Neural cell (in vitro differentiated cells): ENCODE data around the gene SNAPC5. TPM values are rescaled to one million over a fixed set of nuclear protein-coding genes. Genes with fewer than 3 reads are reported as not detected.

Source experiments
- H2AFZ ChIP-seq: fragments of 200-600, 300-800 bp; sonication (generic), shearing (Covaris generic); 2 replicates; pipeline ENCODE4 v1.6.0; 2014; ENCODE audit warnings: low read depth, mild to moderate bottlenecking, antibody characterized with exemption, low read length, moderate library complexity
- H3F3A ChIP-seq: fragments of 200-600 bp; shearing (Covaris generic); 2 replicates; pipeline ENCODE4 v1.6.1; 2016; ENCODE audit warnings: mild to moderate bottlenecking, moderate library complexity, mixed read lengths, antibody characterized with exemption, low read length; ENCODE audit not compliant: insufficient read depth, poor library complexity, severe bottlenecking
- H3K27ac ChIP-seq: fragments of 200-600, 300-800 bp; sonication (generic), shearing (Covaris generic); 2 replicates; pipeline ENCODE4 v1.5.1; 2014; ENCODE audit warnings: mild to moderate bottlenecking, low read length, moderate library complexity
- H3K27me3 ChIP-seq: fragments of 300-800, 200-600 bp; sonication (generic), shearing (Covaris generic); 2 replicates; pipeline ENCODE4 v1.6.0; 2014; ENCODE audit warnings: mild to moderate bottlenecking, low read depth, low read length, moderate library complexity; ENCODE audit not compliant: insufficient read depth
- H3K36me3 ChIP-seq: fragments of 300-800, 200-600 bp; sonication (generic), shearing (Covaris generic); 2 replicates; pipeline ENCODE4 v1.5.1; 2014; ENCODE audit warnings: mild to moderate bottlenecking, antibody characterized with exemption, low read length, moderate library complexity; ENCODE audit not compliant: insufficient read depth
- H3K4me2 ChIP-seq: fragments of 300-800, 200-600 bp; sonication (generic), shearing (Covaris generic); 2 replicates; pipeline ENCODE4 v1.6.0; 2014; ENCODE audit warnings: mild to moderate bottlenecking, low read length
- H3K4me3 ChIP-seq: fragments of 300-800, 200-600 bp; sonication (generic), shearing (Covaris generic); 2 replicates; pipeline ENCODE4 v1.5.1; 2014; ENCODE audit warnings: mild to moderate bottlenecking, low read length, moderate library complexity
- H3K79me2 ChIP-seq: fragments of 200-600 bp; shearing (Covaris generic); replicated peaks from 2 replicates; pipeline ENCODE4 v1.6.0; 2014; ENCODE audit warnings: mild to moderate bottlenecking, low read length, moderate library complexity; ENCODE audit not compliant: insufficient read depth
- H3K9ac ChIP-seq: fragments of 300-800, 200-600 bp; sonication (generic), shearing (Covaris generic); 2 replicates; pipeline ENCODE4 v1.6.1; 2016; ENCODE audit warnings: mild to moderate bottlenecking, low read length, mixed read lengths
- H3K9me2 ChIP-seq: fragments of 200-600 bp; shearing (Covaris generic); 2 replicates; pipeline ENCODE4 v1.6.1; 2016; ENCODE audit warnings: mild to moderate bottlenecking, low read length, mixed read lengths; ENCODE audit not compliant: insufficient read depth
- H3K9me3 ChIP-seq: fragments of 200-600, 300-800 bp; sonication (generic), shearing (Covaris generic); 2 replicates; pipeline ENCODE4 v1.6.1; 2016; ENCODE audit warnings: mild to moderate bottlenecking, mixed run types, low read length, moderate library complexity, mixed read lengths
- H4K20me1 ChIP-seq: fragments of 200-600 bp; shearing (Covaris generic); 2 replicates; pipeline ENCODE4 v1.6.1; 2016; ENCODE audit warnings: mild to moderate bottlenecking, mixed run types; ENCODE audit not compliant: insufficient read depth
- EP300 ChIP-seq: fragments of 450-650 bp; conservative IDR thresholded peaks from 2 replicates; pipeline ENCODE4 v1.6.1; 2014; ENCODE audit warnings: antibody characterized with exemption, mild to moderate bottlenecking, moderate library complexity; ENCODE audit not compliant: poor library complexity, severe bottlenecking
- EZH2 ChIP-seq: fragments of 200-600, 300-800 bp; shearing (Covaris generic), sonication (generic); IDR thresholded peaks from 2 replicates; pipeline ENCODE4 v1.6.1; 2014; ENCODE audit warnings: antibody characterized with exemption, low read length, borderline replicate concordance, mild to moderate bottlenecking; ENCODE audit not compliant: insufficient read depth, poor library complexity, severe bottlenecking
- MXI1 ChIP-seq: fragments of 450-650 bp; conservative IDR thresholded peaks from 2 replicates; pipeline ENCODE4 v1.6.1; 2014; ENCODE audit warnings: antibody characterized with exemption, mild to moderate bottlenecking; ENCODE audit not compliant: poor library complexity, severe bottlenecking
- POLR2AphosphoS5 ChIP-seq: IDR thresholded peaks from 2 replicates; pipeline ENCODE4 v1.6.1; 2012
- RAD21 ChIP-seq: fragments of 450-650 bp; conservative IDR thresholded peaks from 2 replicates; pipeline ENCODE4 v1.6.1; 2014; ENCODE audit warnings: antibody characterized with exemption, mild to moderate bottlenecking, moderate library complexity
- SMC3 ChIP-seq: fragments of 450-650 bp; conservative IDR thresholded peaks from 2 replicates; pipeline ENCODE4 v1.6.1; 2014; ENCODE audit warnings: antibody characterized with exemption, mild to moderate bottlenecking, moderate library complexity; ENCODE audit not compliant: poor library complexity
- TAF1 ChIP-seq: IDR thresholded peaks from 2 replicates; pipeline ENCODE4 v1.6.1; 2012; ENCODE audit warnings: low read depth
- polyA plus RNA-seq: library from polyadenylated mRNA; depleted of rRNA; stranded (reverse); fragments of >200 nt; gene quantifications from 2 replicates; pipeline ENCODE4 v1.2.3, GENCODE V29; 2014
- small RNA-seq, 3 experiments: library from RNA; depleted of rRNA; stranded (forward); fragments of <200 nt; gene quantifications; one replicate each; pipeline ENCODE3, GENCODE V24; 2012
- TF ChIP-seq, protein P1 (sequence below): fragments of 450-650 bp; IDR thresholded peaks from 2 replicates; pipeline ENCODE4 v1.5.1; 2014; ENCODE audit warnings: antibody characterized with exemption, mild to moderate bottlenecking, moderate library complexity; ENCODE audit not compliant: poor library complexity, severe bottlenecking
- TF ChIP-seq, protein P2 (sequence below): IDR thresholded peaks from 2 replicates; pipeline ENCODE4 v1.6.1; 2012; ENCODE audit warnings: borderline replicate concordance

Gene SNAPC5
- polyA plus RNA-seq, 1 donor from 2014 or later = 62.3 TPM

DNA sequence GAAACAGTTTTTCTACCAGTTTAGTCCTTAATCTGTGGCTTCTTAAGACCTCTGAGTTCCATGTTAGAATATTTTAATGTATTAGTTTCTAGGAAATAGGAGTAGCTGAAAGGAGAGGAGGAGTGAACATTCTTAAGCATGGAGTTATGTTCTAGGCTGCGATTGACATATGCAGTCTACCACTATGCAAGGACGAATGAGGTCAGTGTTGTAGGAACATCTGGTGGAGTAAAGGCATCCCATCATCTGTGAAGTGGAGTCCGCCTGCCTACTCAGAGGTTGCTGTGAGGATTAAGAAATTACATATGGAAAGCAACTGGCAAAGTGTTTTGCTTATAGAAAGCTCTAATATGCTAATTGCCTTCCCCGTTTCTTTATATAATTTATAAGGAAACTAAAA is 45.1 kb downstream of the SNAPC5 start:
- Histone ChIP-seq H3K27me3 (no peaks in the 10 kb centered on the region), H3F3A (no peaks in the 10 kb centered on the region), H3K4me3 (no peak overlapping the region), H3K9me3 (no peaks in the 10 kb centered on the region), H2AFZ (no peak overlapping the region), H3K27ac (no peak overlapping the region), H3K79me2 (no peaks in the 10 kb centered on the region), H3K4me2 (no peak overlapping the region), H3K36me3 (no peaks in the 10 kb centered on the region), H3K9me2 (no peaks in the 10 kb centered on the region), H3K9ac (no peak overlapping the region), H4K20me1 (no peaks in the 10 kb centered on the region)
- no peak for TF ChIP-seq TAF1
- TF ChIP-seq EZH2 = no peak
- TF ChIP-seq, protein P1, sequence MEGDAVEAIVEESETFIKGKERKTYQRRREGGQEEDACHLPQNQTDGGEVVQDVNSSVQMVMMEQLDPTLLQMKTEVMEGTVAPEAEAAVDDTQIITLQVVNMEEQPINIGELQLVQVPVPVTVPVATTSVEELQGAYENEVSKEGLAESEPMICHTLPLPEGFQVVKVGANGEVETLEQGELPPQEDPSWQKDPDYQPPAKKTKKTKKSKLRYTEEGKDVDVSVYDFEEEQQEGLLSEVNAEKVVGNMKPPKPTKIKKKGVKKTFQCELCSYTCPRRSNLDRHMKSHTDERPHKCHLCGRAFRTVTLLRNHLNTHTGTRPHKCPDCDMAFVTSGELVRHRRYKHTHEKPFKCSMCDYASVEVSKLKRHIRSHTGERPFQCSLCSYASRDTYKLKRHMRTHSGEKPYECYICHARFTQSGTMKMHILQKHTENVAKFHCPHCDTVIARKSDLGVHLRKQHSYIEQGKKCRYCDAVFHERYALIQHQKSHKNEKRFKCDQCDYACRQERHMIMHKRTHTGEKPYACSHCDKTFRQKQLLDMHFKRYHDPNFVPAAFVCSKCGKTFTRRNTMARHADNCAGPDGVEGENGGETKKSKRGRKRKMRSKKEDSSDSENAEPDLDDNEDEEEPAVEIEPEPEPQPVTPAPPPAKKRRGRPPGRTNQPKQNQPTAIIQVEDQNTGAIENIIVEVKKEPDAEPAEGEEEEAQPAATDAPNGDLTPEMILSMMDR = no peak
- TF ChIP-seq, protein P2, sequence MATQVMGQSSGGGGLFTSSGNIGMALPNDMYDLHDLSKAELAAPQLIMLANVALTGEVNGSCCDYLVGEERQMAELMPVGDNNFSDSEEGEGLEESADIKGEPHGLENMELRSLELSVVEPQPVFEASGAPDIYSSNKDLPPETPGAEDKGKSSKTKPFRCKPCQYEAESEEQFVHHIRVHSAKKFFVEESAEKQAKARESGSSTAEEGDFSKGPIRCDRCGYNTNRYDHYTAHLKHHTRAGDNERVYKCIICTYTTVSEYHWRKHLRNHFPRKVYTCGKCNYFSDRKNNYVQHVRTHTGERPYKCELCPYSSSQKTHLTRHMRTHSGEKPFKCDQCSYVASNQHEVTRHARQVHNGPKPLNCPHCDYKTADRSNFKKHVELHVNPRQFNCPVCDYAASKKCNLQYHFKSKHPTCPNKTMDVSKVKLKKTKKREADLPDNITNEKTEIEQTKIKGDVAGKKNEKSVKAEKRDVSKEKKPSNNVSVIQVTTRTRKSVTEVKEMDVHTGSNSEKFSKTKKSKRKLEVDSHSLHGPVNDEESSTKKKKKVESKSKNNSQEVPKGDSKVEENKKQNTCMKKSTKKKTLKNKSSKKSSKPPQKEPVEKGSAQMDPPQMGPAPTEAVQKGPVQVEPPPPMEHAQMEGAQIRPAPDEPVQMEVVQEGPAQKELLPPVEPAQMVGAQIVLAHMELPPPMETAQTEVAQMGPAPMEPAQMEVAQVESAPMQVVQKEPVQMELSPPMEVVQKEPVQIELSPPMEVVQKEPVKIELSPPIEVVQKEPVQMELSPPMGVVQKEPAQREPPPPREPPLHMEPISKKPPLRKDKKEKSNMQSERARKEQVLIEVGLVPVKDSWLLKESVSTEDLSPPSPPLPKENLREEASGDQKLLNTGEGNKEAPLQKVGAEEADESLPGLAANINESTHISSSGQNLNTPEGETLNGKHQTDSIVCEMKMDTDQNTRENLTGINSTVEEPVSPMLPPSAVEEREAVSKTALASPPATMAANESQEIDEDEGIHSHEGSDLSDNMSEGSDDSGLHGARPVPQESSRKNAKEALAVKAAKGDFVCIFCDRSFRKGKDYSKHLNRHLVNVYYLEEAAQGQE = no peak
- no peak for TF ChIP-seq POLR2AphosphoS5
- TF ChIP-seq RAD21 = no peak
- no peak for TF ChIP-seq EP300
- TF ChIP-seq SMC3 = no peak
- no peak for TF ChIP-seq MXI1

Small RNA genes within 50 kb of the gene (small RNA-seq; reads per million reads assigned to genes)
- 0 reads per million in 3 experiments for gene MIR4512
- gene RF01159 = 0 reads per million in 3 experiments
- 0 reads per million in 3 experiments for gene SNORD16
- 0 reads per million in 3 experiments for gene SNORD18A
- 0 reads per million in 3 experiments for gene SNORD18B
- 0 reads per million in 3 experiments for gene SNORD18C

Other genes with a start within 250 kb of the SNAPC5 start
- gene MEGF11, start 244.0 kb downstream of the SNAPC5 start, polyA plus RNA-seq = 0.18 and 0.64 TPM in 2 replicates
- 9.9 and 16.8 TPM in 2 replicates for gene DIS3L, start 204.2 kb downstream of the SNAPC5 start, polyA plus RNA-seq
- gene TIPIN, start 141.1 kb downstream of the SNAPC5 start, polyA plus RNA-seq = 2.6 and 7.4 TPM in 2 replicates
- 23.0 and 24.7 TPM in 2 replicates for gene MAP2K1, start 110.8 kb downstream of the SNAPC5 start, polyA plus RNA-seq
- gene RPL4, start 7.1 kb upstream of the SNAPC5 start, polyA plus RNA-seq = 3,693 and 3,727 TPM in 2 replicates
- 48.8 and 63.1 TPM in 2 replicates for gene ZWILCH, start 7.6 kb upstream of the SNAPC5 start, polyA plus RNA-seq
- gene LCTL, start 68.2 kb upstream of the SNAPC5 start, polyA plus RNA-seq = not detected in 2 replicates
- 0.08 and 0.16 TPM in 2 replicates for gene SMAD6, start 204.5 kb upstream of the SNAPC5 start, polyA plus RNA-seq